GM21360 (cell line): ENCODE data around the gene TPP1.

Experiments
- ATAC-seq: cut with Tn5 transposase; IDR thresholded peaks from one replicate; pipeline ENCODE4 v1.9.1; 2021; ENCODE audit warnings: mild to moderate bottlenecking, moderate library complexity; ENCODE audit not compliant: unreplicated experiment

TPP1 gene

DNA sequence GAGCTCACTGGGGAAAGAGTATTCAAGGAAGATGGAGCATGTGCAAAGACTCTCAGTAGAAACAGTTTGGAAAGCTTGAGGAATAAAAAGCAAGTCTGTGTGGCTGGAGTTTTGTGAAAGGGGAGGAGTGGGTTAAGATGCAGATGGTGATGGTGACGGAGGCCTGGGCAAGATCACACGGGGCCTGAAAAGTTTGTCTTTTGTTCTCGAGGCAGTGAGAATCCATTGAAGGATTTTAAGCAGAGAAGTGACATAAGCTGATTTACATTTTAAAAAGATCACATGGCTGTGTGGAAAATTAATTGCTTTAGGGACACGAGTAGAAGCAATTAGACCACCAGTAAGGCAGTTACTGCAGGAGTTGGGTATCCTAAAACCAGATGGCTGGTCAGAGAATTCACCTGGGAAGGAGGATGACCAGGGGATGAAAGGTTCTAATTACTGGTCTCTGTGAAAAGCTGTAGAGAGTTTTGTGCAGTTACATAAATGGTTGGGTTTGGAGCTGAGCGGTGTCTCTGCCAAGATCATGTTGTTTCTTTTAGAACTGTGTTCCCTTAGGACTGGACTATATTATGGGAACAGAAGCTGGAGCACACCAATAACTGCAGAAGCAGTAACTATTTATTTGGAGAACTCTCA lies 22.9 kb downstream of the TPP1 start:
- no peak for ATAC-seq

DNA sequence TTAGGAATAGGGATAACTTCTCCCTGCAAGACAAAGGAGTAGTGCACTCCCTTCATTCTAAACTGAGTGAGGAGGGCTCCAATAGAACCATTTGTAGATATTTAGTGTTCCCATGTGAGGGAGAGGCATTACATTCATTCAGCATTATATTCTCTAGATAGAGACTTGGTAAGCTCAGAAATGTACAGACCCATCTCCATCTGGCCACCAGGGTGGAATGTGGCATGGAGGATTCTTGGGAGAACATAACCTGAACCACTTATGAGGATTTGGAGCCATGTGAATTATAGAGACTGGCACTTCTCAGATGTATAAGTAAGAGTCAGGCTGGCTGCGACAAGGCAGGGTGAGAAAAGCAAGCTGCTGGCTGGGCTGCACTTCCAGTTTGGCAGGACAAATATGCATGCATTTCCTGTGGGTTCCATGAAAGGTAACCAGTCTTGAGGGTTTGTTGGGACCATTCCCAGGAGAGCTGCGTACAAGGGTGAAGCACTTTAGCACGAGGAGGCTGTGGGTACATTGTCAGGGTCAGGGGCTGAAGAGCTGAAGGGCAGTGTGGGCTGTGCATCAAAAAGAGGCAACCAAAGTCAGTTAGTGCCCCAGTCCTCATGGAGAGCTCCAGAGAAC lies 25.0 kb downstream of the TPP1 start:
- no peak for ATAC-seq

GRCh38 chr11:6588018-6588417 lies 31.2 kb downstream of the TPP1 start:
- ATAC-seq: no peak

- ATAC-seq: no peak
These were observed 31.8 kb downstream of the TPP1 start for GRCh38 chr11:6587360-6587953.

- ATAC-seq: no peak
These were observed 32.5 kb downstream of the TPP1 start for GRCh38 chr11:6586434-6587359.

GRCh38 chr11:6584528-6584927 lies 34.7 kb downstream of the TPP1 start:
- no peak for ATAC-seq

GRCh38 chr11:6583584-6583983 lies 35.6 kb downstream of the TPP1 start:
- no peak for ATAC-seq

- ATAC-seq: no peak
These were observed 39.5 kb downstream of the TPP1 start for GRCh38 chr11:6579681-6580080.

- ATAC-seq: no peak
These were observed 41.1 kb downstream of the TPP1 start for GRCh38 chr11:6578134-6578533.

GRCh38 chr11:6576471-6577373 lies 42.5 kb downstream of the TPP1 start:
- ATAC-seq: no peak

GRCh38 chr11:6574816-6575715 lies 44.2 kb downstream of the TPP1 start:
- no peak for ATAC-seq

DNA sequence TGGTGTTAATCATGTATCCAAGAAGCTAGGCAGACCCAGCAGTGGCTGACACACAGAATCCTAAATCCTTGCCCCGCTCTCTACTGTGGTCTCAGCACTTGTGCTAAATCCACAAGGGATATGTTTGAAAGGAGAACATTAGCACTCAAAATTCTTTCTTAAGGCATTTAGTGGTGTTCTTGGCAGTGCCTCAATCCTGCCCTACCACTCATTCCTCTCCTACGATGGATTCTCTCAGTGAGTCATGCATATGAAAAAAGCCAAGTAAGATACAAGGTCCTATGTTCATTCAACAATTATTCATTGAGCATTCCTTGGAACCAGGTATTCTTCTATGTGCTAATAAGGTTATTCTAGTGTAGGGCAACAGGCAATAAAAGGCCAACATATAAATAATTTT lies 47.0 kb downstream of the TPP1 start:
- ATAC-seq: no peak

DNA sequence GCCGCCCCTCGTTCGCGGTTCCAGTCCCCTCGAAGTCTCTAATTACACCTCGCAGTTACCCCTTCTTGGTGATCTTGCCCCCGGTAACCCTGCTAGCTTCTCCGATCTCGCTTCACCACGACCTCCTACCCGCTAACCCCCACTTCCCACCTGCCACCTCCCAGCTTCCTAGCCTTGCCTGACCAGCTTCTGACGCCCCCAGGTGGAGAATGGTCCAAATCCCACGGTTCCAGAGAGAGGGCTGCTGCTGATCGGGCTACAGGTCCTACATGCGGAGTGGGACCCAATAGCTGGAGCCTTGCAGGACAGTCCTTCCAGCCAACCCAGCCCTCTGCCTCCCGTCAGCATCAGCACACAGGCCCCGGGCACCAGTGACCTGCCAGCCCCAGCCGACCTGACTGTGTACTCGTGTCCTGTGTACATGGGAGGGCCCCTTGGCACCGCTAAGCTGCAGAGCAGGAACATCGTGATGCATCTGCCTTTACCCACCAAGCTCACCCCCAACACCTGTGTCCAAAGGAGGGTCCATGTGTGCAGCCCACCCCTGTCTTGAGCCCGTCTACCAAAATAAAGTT lies 47.7 kb downstream of the TPP1 start:
- ATAC-seq: no peak

GRCh38 chr11:6570691-6571427 lies 48.4 kb downstream of the TPP1 start:
- no peak for ATAC-seq

DNA sequence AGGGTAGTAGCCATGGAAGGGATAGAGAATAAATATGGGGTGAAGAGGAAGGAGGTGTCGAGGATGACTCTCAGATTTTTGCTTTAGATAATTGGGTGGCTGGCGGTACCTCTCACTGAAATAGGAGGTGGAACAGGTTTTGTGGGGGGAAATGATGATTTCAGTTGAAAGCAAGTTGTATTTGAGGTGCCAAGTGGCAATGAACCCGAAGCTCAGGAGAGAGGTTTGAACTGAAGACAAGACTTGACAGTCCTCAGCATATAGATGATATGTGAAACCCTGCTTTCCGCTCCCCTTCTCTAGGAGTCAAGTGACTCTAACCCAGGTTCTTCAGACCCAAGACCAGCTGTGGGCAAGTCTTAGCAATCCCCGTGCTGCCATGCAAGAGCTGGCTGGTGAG lies 49.5 kb downstream of the TPP1 start:
- no peak for ATAC-seq

DNA sequence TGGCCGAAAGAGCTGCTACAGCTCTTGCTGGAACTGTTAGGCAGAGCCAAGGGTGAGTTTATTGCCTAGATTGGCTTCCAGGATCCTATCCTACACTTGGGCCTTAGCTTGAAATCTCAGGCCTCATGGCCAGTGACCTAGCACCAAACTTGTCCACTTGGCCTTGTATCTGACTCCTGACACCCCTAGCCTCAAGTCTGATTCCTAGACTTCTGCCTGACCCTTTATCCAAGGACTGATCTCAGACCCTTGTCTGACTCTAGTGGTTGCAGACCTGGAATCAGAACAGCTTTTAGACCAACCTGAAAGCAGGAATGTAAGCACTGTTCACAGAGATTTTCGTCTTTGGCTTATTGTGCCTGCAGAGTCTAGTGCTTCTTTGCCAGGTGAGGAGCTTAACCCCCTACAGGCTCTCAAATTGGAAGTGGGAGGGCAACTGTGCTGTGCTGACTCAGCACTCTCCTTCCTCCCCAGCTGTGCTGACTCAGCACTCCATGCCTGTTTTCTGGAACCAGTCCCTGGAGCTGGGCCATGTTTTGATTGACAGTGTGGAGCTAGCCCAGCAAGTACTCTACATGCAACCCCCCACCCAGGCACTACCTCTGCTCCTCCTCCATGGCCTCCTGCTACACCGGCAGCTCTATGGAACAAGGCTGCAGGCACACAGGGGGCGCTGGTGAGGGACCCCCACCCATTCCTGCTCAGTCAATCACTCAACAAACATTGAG lies 50.9 kb downstream of the TPP1 start:
- no peak for ATAC-seq

DNA sequence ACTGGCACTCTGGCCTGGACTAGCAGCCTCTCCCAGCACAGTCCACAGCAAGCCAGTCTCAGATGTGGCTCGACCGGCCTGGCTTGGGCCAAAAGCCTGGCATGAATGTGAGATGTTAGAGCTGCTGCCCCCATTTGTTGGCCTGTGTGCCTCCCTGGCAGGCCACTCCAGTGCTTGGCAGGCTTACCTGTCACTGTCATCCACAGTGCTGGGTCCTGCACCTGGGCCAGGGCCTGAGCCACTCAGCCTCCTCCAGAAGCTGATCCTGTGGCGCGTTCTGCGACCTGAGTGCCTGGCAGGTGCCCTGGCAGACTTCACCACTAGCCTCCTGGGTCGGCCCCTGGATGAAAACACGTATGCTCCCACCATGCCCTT lies 51.9 kb downstream of the TPP1 start:
- no peak for ATAC-seq
